K562 (cell line): ENCODE data around the gene PIGV. TPM values are rescaled to one million over a fixed set of nuclear protein-coding genes. Genes with fewer than 3 reads are reported as not detected.

Experiments used
- BMI1 ChIP-seq: fragments of 150-350 bp; IDR thresholded peaks from 2 replicates; pipeline ENCODE4 v1.6.1; 2014; ENCODE audit warnings: low read length
- CSDE1 ChIP-seq, 2 experiments: fragments of 450-650 bp; IDR thresholded peaks; 2 replicates each; pipeline ENCODE4 v1.6.1; 2016; ENCODE audit warnings: mild to moderate bottlenecking in 1 of 2
- ELF4 ChIP-seq: fragments of 450-650 bp; formaldehyde crosslinking; IDR thresholded peaks from 2 replicates; pipeline ENCODE4 v1.4.0; 2022; ENCODE audit warnings: missing genetic modification characterization
- ETV6 ChIP-seq, 3 experiments: fragments of 150-350 bp in 1 of 3; sonication (generic) in 1 of 3; formaldehyde crosslinking in 1 of 3; IDR thresholded peaks; 2 replicates each; pipeline versions ENCODE4 v1.6.1 to v1.8.0; 2014 to 2022; ENCODE audit warnings: borderline replicate concordance in 2 of 3, low read depth in 2 of 3, antibody characterized with exemption in 1 of 3, low read length in 1 of 3, mild to moderate bottlenecking in 1 of 3, missing genetic modification reagents in 1 of 3
- FOXA3 ChIP-seq, 2 experiments: fragments of 450-650 bp in 1 of 2; sonication (generic) in 1 of 2; formaldehyde crosslinking; IDR thresholded peaks in 1 of 2; conservative IDR thresholded peaks in 1 of 2; 2 replicates each; pipeline versions ENCODE4 v1.4.0 to v1.8.0; 2020 to 2022; ENCODE audit warnings: mild to moderate bottlenecking in 2 of 2, missing genetic modification reagents in 1 of 2
- RBM34 ChIP-seq: fragments of 200-400 bp; formaldehyde crosslinking; IDR thresholded peaks from 2 replicates; pipeline ENCODE4 v1.6.1; 2018; ENCODE audit warnings: low read length, borderline replicate concordance; ENCODE audit not compliant: insufficient read depth
- RNF219 ChIP-seq: fragments of 250-450 bp; sonication (Bioruptor Pico); IDR thresholded peaks from 2 replicates; pipeline ENCODE4 v1.5.0; 2022; ENCODE audit warnings: mild to moderate bottlenecking
- TOE1 ChIP-seq, 2 experiments: fragments of 450-650 bp in 1 of 2; sonication (generic) in 1 of 2; formaldehyde crosslinking in 1 of 2; IDR thresholded peaks; 2 replicates each; pipeline versions ENCODE4 v1.7.1 to v1.8.0; 2016 to 2022; ENCODE audit warnings: borderline replicate concordance in 2 of 2, mild to moderate bottlenecking in 2 of 2, antibody characterized with exemption in 1 of 2, inconsistent platforms in 1 of 2, low read depth in 1 of 2, missing genetic modification reagents in 1 of 2, moderate library complexity in 1 of 2
- ZBTB49 ChIP-seq: sonication (generic); formaldehyde crosslinking; IDR thresholded peaks from 2 replicates; pipeline ENCODE4 v1.8.0; 2022; ENCODE audit warnings: missing genetic modification reagents, mild to moderate bottlenecking, borderline replicate concordance
- ZNF24 ChIP-seq: fragments of 450-650 bp; IDR thresholded peaks from 2 replicates; pipeline ENCODE4 v1.6.1; 2016
- ZNF431 ChIP-seq: sonication (generic); formaldehyde crosslinking; IDR thresholded peaks from 2 replicates; pipeline ENCODE4 v1.8.0; 2022; ENCODE audit warnings: mild to moderate bottlenecking, missing genetic modification reagents
- ZNF444 ChIP-seq: fragments of 250-450 bp; sonication (Bioruptor Pico); IDR thresholded peaks from 2 replicates; pipeline ENCODE4 v1.4.0; 2020; ENCODE audit warnings: mild to moderate bottlenecking, moderate library complexity
- polyA plus RNA-seq, 8 experiments: library from polyadenylated mRNA; depleted of rRNA in 4 of 8; stranded (reverse) in 5 of 8; unstranded in 3 of 8; fragments of >200 nt; fragmentation: Nextera tagmentation in 2 of 8; fragmentation: Illumina TruSeq in 1 of 8; extraction: Ambion mirVana in 2 of 8; extraction: Trizol in 1 of 8; gene quantifications; 2 replicates each; pipeline versions ENCODE4 v1.2.1 to v1.2.3, GENCODE V29; 2011 to 2014; ENCODE audit warnings: inconsistent platforms in 1 of 8, missing spikeins in 1 of 8
- total RNA-seq, 7 experiments: library from RNA; depleted of rRNA in 6 of 7; stranded (reverse); fragments of >200 nt in 6 of 7; fragmentation: Illumina TruSeq in 2 of 7; extraction: Trizol in 2 of 7; gene quantifications; 2 replicates each; pipeline versions ENCODE4 v1.2.1 to v1.2.3, GENCODE V29; 2011 to 2021; ENCODE audit warnings: low replicate concordance in 1 of 7
- TF ChIP-seq, protein P1 (sequence below): fragments of 450-650 bp; IDR thresholded peaks from 2 replicates; pipeline ENCODE4 v1.7.1; 2018; ENCODE audit warnings: mild to moderate bottlenecking, low read depth; ENCODE audit not compliant: partially characterized antibody
- TF ChIP-seq, protein P2 (sequence below): fragments of 250-450 bp; sonication (Bioruptor Pico); IDR thresholded peaks from 2 replicates; pipeline ENCODE4 v1.8.0; 2021; ENCODE audit warnings: moderate library complexity, mild to moderate bottlenecking, inconsistent platforms
- TF ChIP-seq, protein P3 (sequence below): fragments of 200-800 bp; sonication (Bioruptor generic); IDR thresholded peaks from 2 replicates; pipeline ENCODE4 v1.6.1; 2017; ENCODE audit warnings: missing genetic modification characterization, missing compliant biosample characterization

Gene PIGV
- total and polyA plus RNA-seq, 9 of the 15 experiments (the other 6 are each of a cell fraction or from before 2014, with no cell fraction given): 8.4 to 21.8 (median 11.7) TPM

- TF ChIP-seq RNF219 (CRISPR knock-in tag) (no peak), BMI1 (no peak), ZBTB49 (CRISPR knock-in tag) (no peak), RBM34 (no peak), FOXA3 (CRISPR knock-in tag; conservative IDR thresholded peaks at IDR 0.05 in 1 of 2, IDR thresholded peaks at IDR 0.05 in 1 of 2) (peak in 1 of 2 experiments; percentile 39; a peak in 1 of 4 replicates), ZNF444 (CRISPR knock-in tag) (no peak), ELF4 (CRISPR knock-in tag) (peak; percentile 97), ZNF24 (peak; percentile 86), ETV6 (IDR thresholded peaks at IDR 0.05; ENCODE audit: borderline replicate concordance in 1 of 2, low read depth in 2 of 2, low read length in 1 of 2) (peak; percentile 97), ETV6 (CRISPR knock-in tag; IDR thresholded peaks at IDR 0.05; ENCODE audit: borderline replicate concordance) (0 out of 2 replicates have a peak, but pooled peaks have one; percentile 78), TOE1 (IDR thresholded peaks at IDR 0.05; ENCODE audit: borderline replicate concordance) (peak; percentile 72), TOE1 (CRISPR knock-in tag; IDR thresholded peaks at IDR 0.05; ENCODE audit: borderline replicate concordance, low read depth) (no peak), ZNF431 (CRISPR knock-in tag) (peak; percentile 72; the same call in 1 of the 2 replicates), CSDE1 (IDR thresholded peaks at IDR 0.05) (no peak)
- TF ChIP-seq, protein P1, sequence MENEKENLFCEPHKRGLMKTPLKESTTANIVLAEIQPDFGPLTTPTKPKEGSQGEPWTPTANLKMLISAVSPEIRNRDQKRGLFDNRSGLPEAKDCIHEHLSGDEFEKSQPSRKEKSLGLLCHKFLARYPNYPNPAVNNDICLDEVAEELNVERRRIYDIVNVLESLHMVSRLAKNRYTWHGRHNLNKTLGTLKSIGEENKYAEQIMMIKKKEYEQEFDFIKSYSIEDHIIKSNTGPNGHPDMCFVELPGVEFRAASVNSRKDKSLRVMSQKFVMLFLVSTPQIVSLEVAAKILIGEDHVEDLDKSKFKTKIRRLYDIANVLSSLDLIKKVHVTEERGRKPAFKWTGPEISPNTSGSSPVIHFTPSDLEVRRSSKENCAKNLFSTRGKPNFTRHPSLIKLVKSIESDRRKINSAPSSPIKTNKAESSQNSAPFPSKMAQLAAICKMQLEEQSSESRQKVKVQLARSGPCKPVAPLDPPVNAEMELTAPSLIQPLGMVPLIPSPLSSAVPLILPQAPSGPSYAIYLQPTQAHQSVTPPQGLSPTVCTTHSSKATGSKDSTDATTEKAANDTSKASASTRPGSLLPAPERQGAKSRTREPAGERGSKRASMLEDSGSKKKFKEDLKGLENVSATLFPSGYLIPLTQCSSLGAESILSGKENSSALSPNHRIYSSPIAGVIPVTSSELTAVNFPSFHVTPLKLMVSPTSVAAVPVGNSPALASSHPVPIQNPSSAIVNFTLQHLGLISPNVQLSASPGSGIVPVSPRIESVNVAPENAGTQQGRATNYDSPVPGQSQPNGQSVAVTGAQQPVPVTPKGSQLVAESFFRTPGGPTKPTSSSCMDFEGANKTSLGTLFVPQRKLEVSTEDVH: peak; percentile 90
- TF ChIP-seq, protein P2, sequence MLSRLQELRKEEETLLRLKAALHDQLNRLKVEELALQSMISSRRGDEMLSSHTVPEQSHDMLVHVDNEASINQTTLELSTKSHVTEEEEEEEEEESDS (CRISPR knock-in tag): no peak
- TF ChIP-seq, protein P3, sequence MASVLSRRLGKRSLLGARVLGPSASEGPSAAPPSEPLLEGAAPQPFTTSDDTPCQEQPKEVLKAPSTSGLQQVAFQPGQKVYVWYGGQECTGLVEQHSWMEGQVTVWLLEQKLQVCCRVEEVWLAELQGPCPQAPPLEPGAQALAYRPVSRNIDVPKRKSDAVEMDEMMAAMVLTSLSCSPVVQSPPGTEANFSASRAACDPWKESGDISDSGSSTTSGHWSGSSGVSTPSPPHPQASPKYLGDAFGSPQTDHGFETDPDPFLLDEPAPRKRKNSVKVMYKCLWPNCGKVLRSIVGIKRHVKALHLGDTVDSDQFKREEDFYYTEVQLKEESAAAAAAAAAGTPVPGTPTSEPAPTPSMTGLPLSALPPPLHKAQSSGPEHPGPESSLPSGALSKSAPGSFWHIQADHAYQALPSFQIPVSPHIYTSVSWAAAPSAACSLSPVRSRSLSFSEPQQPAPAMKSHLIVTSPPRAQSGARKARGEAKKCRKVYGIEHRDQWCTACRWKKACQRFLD (CRISPR knock-in tag): 0 out of 2 replicates have a peak, but pooled peaks have one; percentile 47
Measured at GRCh38 chr1:26744075-26744959, 43.4 kb upstream of the PIGV start (continued).
